ENCODE results near the gene SPANXB1. TPM values are rescaled to one million over a fixed set of nuclear protein-coding genes. Genes with fewer than 3 reads are reported as not detected.
"Not testable (repeated sequence)": the region's sequence is repeated elsewhere in the genome, so short reads cannot be mapped to it uniquely, and the experiment has no call there.

SPANXB1 gene
- total RNA-seq, 1 donor from 2014 or later = not detected

GRCh38 chrX:141052098-141052497 lies 49.7 kb downstream of the SPANXB1 start:
- H3K4me3 Mint-ChIP-seq; H3K36me3 ChIP-seq; H3K4me3 ChIP-seq; H3K9ac ChIP-seq; H3K36me3 Mint-ChIP-seq; H3K9me3 Mint-ChIP-seq; H4K20me1 ChIP-seq (ENCODE audit: low read depth); H2AFZ ChIP-seq (replicated peaks); H3K4me2 ChIP-seq; H3K9me3 ChIP-seq (ENCODE audit: low read depth); H3F3A ChIP-seq (ENCODE audit: low read depth); H3K27me3 ChIP-seq; H3K79me2 ChIP-seq (ENCODE audit: low read depth); H3K27ac ChIP-seq; H3K27ac Mint-ChIP-seq; H3K4me1 Mint-ChIP-seq; H3K4me1 ChIP-seq; H3K27me3 Mint-ChIP-seq (ENCODE audit: insufficient read depth, low read depth): not testable (repeated sequence)
- TF ChIP-seq CTCF (IDR thresholded peaks at IDR 0.05) = peak; percentile 34
- peak; percentile 7 for DNase-seq (ENCODE audit: low spot score)

Other genes with a start within 250 kb of the SPANXB1 start
- gene LDOC1, start 174.5 kb downstream of the SPANXB1 start, total RNA-seq (ENCODE audit: low replicate concordance) = 3.7 and 6.0 TPM in 2 replicates
- not detected in 2 replicates for gene SPANXC, start 239.9 kb downstream of the SPANXB1 start, total RNA-seq (ENCODE audit: low replicate concordance)

Data from neural progenitor cell (in vitro differentiated cells).